HG03139 (cell line): ENCODE results near the gene SMAGP.

Experiments used
- ATAC-seq: cut with Tn5 transposase; IDR thresholded peaks from one replicate; pipeline ENCODE4 v1.9.1; 2021; ENCODE audit not compliant: unreplicated experiment

The SMAGP gene

DNA sequence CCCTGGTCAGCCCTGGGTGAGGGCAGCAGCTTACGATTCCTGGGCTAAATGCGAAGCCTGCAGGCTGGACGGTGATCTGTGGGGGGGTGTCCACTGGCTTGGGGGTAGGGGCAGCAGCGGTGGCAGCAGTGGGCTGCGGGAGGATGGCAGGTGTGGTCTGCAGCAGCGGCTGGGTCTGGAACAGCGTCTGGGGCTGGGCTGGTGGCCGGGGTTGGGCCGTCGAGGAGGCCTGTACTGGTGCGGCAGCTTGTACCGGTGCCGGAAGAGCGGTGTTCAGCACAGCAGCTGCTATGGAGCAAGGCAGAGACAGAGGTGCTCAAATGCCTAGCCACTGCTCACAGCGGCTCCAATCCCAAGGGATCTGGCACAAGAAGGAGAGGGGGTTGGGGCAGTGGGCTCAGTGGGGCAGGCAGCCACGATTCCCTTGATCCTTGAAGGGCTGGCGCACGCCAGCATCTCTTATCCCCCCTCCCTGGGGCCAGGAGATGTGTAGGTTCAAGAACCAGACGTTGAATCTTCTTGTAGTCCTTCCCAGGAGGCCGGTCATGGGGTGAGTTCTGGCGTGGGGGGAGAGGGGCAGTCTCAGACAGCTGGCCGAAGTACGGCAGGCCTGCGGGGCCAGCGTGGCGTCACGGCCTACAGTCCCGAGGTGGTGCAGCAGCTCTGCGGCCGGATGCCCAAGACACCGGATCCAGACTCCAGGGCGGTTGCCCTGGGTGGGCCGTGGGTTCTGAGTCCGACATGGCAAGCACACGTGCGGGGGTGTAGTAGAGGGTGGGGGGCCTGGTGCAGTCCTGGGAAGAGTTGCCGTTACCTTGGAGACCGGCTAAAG, 72.3 kb downstream of the SMAGP start:
- ATAC-seq = no peak

DNA sequence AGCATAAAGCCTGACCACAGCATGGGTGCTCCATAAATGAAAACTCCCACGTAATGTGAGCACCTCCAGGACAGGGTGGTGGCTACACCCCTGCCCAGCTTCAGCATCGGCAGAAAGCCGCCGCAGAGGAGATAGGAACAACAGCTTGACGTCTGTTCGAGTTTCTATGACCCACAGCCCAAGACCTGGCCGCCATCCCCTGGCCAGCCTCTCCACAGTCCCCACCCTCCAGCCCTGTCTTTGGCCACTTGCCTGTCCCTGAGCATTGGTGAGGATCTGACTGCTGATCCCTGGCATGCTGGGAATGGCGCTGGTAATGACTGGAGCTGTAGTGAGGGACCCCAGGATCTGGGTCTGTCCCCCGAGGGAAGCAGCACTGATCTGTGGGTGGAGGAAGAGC, 73.7 kb downstream of the SMAGP start:
- ATAC-seq = no peak

DNA sequence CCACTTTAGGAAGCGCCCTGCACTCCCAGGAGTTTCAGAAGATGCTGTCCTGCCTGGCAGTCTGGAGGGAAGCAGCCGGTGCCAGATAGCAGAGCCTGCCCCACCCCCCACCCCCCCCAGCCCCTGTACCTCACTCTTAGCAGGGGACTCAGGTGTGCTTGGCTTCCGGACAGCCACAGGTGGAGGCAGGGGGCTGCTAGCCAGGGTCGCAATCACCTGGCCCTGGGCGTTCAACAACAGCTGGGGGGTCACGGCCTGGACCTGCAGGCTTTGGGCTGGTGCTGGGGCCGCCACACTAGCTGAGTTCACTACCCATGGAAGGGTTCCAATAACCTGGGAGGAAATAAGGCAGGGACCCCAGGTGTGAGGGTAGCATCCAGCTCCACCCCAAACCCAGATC, 74.4 kb downstream of the SMAGP start:
- ATAC-seq = no peak
